Gastrocnemius medialis (tissue), 4 donors: ENCODE data around the gene DPPA2. TPM values are rescaled to one million over a fixed set of nuclear protein-coding genes. Genes with fewer than 3 reads are reported as not detected.

ENCODE experiments used
- ATAC-seq, 2 donors: fragments of 150-250 bp; one replicate each; pipeline ENCODE4 v1.9.1; 2016
- DNase-seq, 2 donors: peaks; one replicate each; pipeline ENCODE4 v3.0.0-alpha.2; 2019
- H3K27ac ChIP-seq, 4 donors: fragments of 200-600 bp; sonication (generic); 1 replicate in 1 of 4; 2 replicates in 3 of 4; pipeline ENCODE4 v1.5.1; 2016 to 2018; ENCODE audit warnings: mild to moderate bottlenecking in 2 of 4, moderate library complexity in 1 of 4
- H3K27me3 ChIP-seq, 3 donors: fragments of 200-600 bp; sonication (generic) in 2 of 3; 1 replicate in 1 of 3; 2 replicates in 2 of 3; pipeline versions ENCODE4 v1.5.1 to v1.6.0; 2016 to 2019; ENCODE audit warnings: mild to moderate bottlenecking in 1 of 3, moderate library complexity in 1 of 3
- H3K36me3 ChIP-seq, 2 donors: fragments of 200-600 bp; sonication (generic) in 1 of 2; one replicate each; pipeline ENCODE4 v1.5.1; 2017 to 2018
- H3K4me1 ChIP-seq, 2 donors: fragments of 200-600 bp; sonication (generic) in 1 of 2; one replicate each; pipeline ENCODE4 v1.5.1; 2016 to 2017; ENCODE audit warnings: mild to moderate bottlenecking in 2 of 2
- H3K4me3 ChIP-seq, 4 donors: fragments of 200-600 bp; sonication (generic) in 3 of 4; 1 replicate in 1 of 4; 2 replicates in 3 of 4; pipeline ENCODE4 v1.5.1; 2016 to 2019; ENCODE audit warnings: mild to moderate bottlenecking in 2 of 4
- H3K9me3 ChIP-seq, 3 donors: fragments of 200-600 bp; sonication (generic) in 2 of 3; 1 replicate in 1 of 3; 2 replicates in 2 of 3; pipeline ENCODE4 v1.5.1; 2016 to 2019
- POLR2A ChIP-seq, 2 donors: fragments of 450-650 bp; IDR thresholded peaks; one replicate each; pipeline ENCODE4 v1.6.1; 2017; ENCODE audit warnings: antibody characterized with exemption in 2 of 2, mild to moderate bottlenecking in 2 of 2, moderate library complexity in 2 of 2
- in situ Hi-C, 4 donors: fragments of 200-750 bp; cut with MboI; loops; one replicate each; pipeline versions ENCODE4 v1.15.0 to v1.8.0; 2017; ENCODE audit warnings: low sequenced_read_pairs in 4 of 4
- intact Hi-C: fragments of 100-400 bp; cut with DNase I; formaldehyde crosslinking; loops from one replicate; pipeline ENCODE4 v1.15.1; 2023; ENCODE audit warnings: low total_unique reads
- total RNA-seq, 4 donors: library from RNA; depleted of rRNA; stranded (reverse); fragments of >200 nt; gene quantifications; one replicate each; pipeline versions ENCODE4 v1.1.0 to v1.2.3, GENCODE V29; 2016
- TF ChIP-seq, protein P1 (sequence below), 5 experiments: fragments of 450-650 bp in 3 of 5; fragments of 200-600 bp in 2 of 5; sonication (generic) in 2 of 5; IDR thresholded peaks in 4 of 5; conservative IDR thresholded peaks in 1 of 5; 1 replicate in 4 of 5; 2 replicates in 1 of 5; pipeline ENCODE4 v1.5.1; 2016 to 2019; ENCODE audit warnings: antibody characterized with exemption in 5 of 5, mild to moderate bottlenecking in 3 of 5, moderate library complexity in 3 of 5

Gene DPPA2
- total RNA-seq, 4 donors from 2014 or later: not detected

DNA sequence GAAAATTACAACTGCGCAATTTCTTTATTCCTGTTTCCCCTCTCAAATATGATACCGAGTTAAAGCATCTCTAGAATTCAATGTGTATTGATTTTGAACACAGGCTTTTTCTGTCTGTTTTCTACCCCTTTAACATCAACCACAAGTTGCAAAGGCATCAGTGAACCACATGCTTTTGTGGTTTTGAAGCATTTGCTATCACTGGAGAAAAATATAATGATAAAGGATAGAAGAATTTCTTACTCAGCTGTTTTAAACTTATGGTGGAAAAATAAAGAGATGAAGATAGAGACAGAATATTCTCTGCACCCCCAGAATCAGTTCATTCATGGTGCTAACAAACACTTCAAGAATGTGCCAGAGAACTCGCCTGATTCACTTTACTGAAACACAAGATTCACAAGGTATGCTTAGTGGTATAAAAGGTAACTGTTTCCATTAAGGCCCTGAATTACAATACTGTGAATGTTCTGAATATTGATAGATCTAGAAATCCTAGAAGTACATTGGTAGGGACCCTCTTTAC lies 30.5 kb upstream of the DPPA2 start:
- intact Hi-C loops: no loop called here

GRCh38 chr3:109346099-109346498 lies 29.8 kb upstream of the DPPA2 start:
- Histone ChIP-seq H3K27ac (no peak overlapping the region), H3K27me3 (no peaks in the 10 kb centered on the region), H3K4me1 (no peaks in the 10 kb centered on the region), H3K36me3 (no peaks in the 10 kb centered on the region), H3K4me3 (no peak overlapping the region), H3K9me3 (no peaks in the 10 kb centered on the region)
- no peak for ATAC-seq
- in situ Hi-C loops: no loop called here
- intact Hi-C loops: no loop called here
- TF ChIP-seq, protein P1, sequence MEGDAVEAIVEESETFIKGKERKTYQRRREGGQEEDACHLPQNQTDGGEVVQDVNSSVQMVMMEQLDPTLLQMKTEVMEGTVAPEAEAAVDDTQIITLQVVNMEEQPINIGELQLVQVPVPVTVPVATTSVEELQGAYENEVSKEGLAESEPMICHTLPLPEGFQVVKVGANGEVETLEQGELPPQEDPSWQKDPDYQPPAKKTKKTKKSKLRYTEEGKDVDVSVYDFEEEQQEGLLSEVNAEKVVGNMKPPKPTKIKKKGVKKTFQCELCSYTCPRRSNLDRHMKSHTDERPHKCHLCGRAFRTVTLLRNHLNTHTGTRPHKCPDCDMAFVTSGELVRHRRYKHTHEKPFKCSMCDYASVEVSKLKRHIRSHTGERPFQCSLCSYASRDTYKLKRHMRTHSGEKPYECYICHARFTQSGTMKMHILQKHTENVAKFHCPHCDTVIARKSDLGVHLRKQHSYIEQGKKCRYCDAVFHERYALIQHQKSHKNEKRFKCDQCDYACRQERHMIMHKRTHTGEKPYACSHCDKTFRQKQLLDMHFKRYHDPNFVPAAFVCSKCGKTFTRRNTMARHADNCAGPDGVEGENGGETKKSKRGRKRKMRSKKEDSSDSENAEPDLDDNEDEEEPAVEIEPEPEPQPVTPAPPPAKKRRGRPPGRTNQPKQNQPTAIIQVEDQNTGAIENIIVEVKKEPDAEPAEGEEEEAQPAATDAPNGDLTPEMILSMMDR (IDR thresholded peaks at IDR 0.05 in 4 of 5, conservative IDR thresholded peaks at IDR 0.05 in 1 of 5): no peak
- no peak for TF ChIP-seq POLR2A (IDR thresholded peaks at IDR 0.05)
- DNase-seq: no peak

More for the DNA sequence above, 30.5 kb upstream of the DPPA2 start:
- in situ Hi-C loops: no loop called here
- TF ChIP-seq, protein P1 (IDR thresholded peaks at IDR 0.05 in 4 of 5, conservative IDR thresholded peaks at IDR 0.05 in 1 of 5): no peak
- TF ChIP-seq POLR2A (IDR thresholded peaks at IDR 0.05): no peak
- no peaks in the 10 kb centered on the region for H3K9me3 ChIP-seq
- no peak overlapping the region for H3K27ac ChIP-seq
- DNase-seq (no peak), ATAC-seq (no peak)
- no peak overlapping the region for H3K4me3 ChIP-seq
- no peaks in the 10 kb centered on the region for H3K36me3 ChIP-seq
- no peaks in the 10 kb centered on the region for H3K4me1 ChIP-seq
- no peaks in the 10 kb centered on the region for H3K27me3 ChIP-seq

DNA sequence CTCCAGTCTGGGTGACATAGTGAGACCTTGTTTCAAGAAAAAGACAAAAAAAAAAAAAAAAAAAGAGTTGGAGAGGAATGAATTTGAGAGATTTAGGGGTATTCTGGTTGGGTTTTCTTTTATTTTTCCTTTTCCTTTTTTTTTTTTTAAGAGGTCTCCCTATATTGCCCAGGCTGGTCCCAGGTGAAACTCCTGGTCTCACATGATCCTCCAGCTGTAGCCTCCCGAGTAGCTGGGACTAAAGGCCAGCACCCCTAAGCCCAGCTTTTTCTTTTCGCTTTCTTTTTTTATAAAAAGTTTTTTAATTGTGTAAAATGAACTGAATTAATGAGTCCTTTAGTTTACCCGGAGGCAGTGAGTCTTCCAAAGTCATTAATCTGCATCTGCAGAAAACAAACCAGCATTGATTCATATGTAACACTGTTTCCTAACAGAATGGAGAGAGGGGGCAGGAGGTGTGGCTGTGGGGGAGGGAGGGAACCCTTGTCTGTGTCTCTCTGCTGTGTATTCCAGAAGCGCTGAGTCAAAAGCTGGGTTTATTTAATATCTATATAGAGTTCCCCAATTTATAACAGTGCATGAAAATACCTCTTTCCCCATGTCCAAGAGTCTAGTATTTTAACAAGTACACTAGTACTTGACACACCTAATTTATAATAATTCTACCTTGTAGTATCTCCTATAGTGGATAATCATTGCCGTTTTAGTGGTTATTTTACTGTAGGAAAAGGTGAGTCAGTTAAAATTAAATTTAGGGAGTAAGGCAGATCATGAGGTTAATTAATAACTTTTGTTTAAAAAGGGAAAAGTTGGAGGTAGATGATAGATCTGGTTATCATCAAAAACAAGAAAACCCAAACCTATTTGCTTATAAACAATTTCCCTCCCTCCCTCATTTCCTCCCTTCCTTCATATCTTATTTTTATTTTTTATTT lies 23.7 kb upstream of the DPPA2 start:
- Histone ChIP-seq H3K4me3 (no peak overlapping the region), H3K27me3 (no peaks in the 10 kb centered on the region), H3K27ac (no peak overlapping the region), H3K36me3 (no peaks in the 10 kb centered on the region), H3K9me3 (no peaks in the 10 kb centered on the region), H3K4me1 (no peaks in the 10 kb centered on the region)
- TF ChIP-seq POLR2A (IDR thresholded peaks at IDR 0.05): no peak
- TF ChIP-seq, protein P1 (IDR thresholded peaks at IDR 0.05 in 4 of 5, conservative IDR thresholded peaks at IDR 0.05 in 1 of 5): no peak
- in situ Hi-C loops (no loop called here), intact Hi-C loops (no loop called here)
- DNase-seq: no peak
- no peak for ATAC-seq

GRCh38 chr3:109339197-109339596 lies 22.9 kb upstream of the DPPA2 start:
- Histone ChIP-seq H3K9me3 (no peaks in the 10 kb centered on the region), H3K36me3 (no peaks in the 10 kb centered on the region), H3K4me1 (no peaks in the 10 kb centered on the region), H3K27me3 (no peaks in the 10 kb centered on the region), H3K4me3 (no peak overlapping the region), H3K27ac (no peak overlapping the region)
- DNase-seq (no peak), ATAC-seq (no peak)
- TF ChIP-seq, protein P1 (IDR thresholded peaks at IDR 0.05 in 4 of 5, conservative IDR thresholded peaks at IDR 0.05 in 1 of 5): no peak
- no peak for TF ChIP-seq POLR2A (IDR thresholded peaks at IDR 0.05)
- intact Hi-C loops (no loop called here), in situ Hi-C loops (no loop called here)
